Activated CD8-positive, alpha-beta memory T cell treated with anti-CD3 and anti-CD28 coated beads for 36 hours (primary cell): Measurements from ENCODE around the gene RECQL5. TPM values are rescaled to one million over a fixed set of nuclear protein-coding genes. Genes with fewer than 3 reads are reported as not detected.

ENCODE experiments used
- CTCF ChIA-PET: fragments of 350-600 bp; sonication (Branson Sonifier 250); formaldehyde crosslinking; loops from one replicate; lab custom pipeline; 2021; ENCODE audit warnings: antibody characterized with exemption; lab: Charles Lee
- POLR2A ChIA-PET: fragments of 350-600 bp; sonication (Branson Sonifier 250); formaldehyde crosslinking; loops from one replicate; lab custom pipeline; 2021; ENCODE audit warnings: antibody characterized with exemption; lab: Charles Lee
- total RNA-seq, 2 experiments: library from RNA; stranded (reverse); gene quantifications; one replicate each; pipeline ENCODE4 v1.2.3, GENCODE V29; 2021

The RECQL5 gene
- total RNA-seq, 2 experiments from 2014 or later, result 27.6 to 29.5 TPM

DNA sequence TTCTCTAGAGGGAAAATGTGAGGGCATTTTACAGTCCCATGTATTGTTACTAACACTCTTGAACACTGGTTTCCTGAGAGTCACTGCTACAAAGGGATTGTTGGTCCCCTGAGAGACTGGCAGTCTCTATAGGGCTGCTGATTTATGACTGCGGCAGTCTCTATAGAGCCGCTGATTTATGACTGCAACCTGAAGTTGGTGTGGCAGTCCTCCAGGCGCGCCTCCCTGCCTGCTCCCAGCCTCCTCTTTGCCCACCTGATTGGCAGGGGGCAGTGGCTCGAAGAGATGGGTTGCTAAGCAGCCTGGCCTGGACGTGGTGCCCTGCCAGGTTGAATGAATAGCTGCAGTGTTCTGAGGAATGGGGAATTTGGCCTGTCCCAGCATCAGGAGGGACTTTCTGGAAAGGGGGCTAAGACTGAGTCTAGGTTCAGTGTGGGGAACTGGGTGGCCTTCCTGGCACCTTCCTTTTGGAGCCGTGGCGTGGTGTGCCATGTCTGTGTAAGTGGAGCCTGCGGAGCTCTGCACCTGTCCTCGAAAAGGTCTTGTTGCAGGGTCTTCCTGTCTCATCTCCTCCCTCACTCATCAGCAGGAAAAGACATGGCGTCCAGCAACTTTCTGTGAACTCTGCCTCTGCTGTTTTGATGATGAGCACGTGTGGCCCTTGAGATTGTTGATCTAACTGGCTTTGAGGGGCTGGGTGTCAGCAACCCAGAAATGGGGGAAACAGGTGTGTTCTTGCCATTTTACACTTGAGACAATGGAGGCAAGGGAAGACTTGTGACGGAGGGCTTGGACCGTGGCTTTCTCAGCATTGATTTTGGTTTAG is 25.1 kb upstream of the RECQL5 start:
- POLR2A ChIA-PET, result no interaction called here
- CTCF ChIA-PET, result interaction anchor here (0.6 to 2.3 kb wide), 2 partner anchors 9 to 43 kb away, joined by 4 to 5 read pairs; no protein-coding TSS in a partner anchor

DNA sequence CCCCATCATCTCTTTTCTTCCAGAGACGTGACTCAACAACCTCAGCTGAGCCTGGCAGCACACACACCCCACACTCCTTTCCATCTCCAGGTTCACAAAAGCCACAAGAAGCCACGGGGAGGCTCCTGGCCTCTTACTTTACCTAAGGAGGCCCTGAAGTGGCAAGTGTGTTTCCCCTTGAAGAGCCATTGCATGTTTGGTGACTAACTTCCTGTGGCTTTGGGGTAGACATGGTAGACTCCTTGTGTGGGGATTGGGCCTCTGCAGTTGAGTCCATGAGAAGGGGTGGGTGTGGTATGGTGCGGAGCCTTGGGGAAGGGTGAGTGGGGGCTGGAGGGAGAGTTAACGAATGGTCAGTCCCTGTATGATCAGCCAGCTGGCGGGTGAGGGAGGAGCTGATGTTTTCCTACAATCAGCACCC is 24.4 kb upstream of the RECQL5 start:
- ChIA-PET POLR2A (no interaction called here), CTCF (interaction anchor here (0.9 to 1.4 kb wide), 2 partner anchors 29 to 62 kb away, joined by 4 read pairs; no protein-coding TSS in a partner anchor)

DNA sequence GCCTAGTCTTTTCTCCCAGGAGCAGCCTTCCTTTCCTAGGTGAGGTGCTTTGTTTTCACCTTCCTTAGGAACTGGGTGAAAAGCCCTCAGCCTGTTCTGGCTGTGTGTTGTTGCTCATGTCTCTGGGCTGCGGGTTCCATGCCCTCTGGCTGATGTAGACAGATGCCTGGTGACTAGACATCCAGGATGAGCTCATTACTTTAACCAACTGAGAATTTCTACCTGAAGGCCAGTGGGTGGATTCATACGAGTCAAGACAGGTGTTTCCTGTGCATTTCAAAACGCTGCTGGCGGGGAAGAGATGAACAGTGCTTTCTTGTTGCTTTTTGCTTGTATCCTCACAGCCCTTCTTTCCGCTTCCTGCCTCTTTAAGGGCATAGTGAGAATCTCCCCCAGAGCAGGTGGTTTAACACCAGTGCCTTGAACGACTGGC is 22.5 kb upstream of the RECQL5 start:
- ChIA-PET POLR2A (no interaction called here), CTCF (interaction anchor here (0.6 kb wide), 1 partner anchor 341 kb away, joined by 6 read pairs; no protein-coding TSS in a partner anchor)

DNA sequence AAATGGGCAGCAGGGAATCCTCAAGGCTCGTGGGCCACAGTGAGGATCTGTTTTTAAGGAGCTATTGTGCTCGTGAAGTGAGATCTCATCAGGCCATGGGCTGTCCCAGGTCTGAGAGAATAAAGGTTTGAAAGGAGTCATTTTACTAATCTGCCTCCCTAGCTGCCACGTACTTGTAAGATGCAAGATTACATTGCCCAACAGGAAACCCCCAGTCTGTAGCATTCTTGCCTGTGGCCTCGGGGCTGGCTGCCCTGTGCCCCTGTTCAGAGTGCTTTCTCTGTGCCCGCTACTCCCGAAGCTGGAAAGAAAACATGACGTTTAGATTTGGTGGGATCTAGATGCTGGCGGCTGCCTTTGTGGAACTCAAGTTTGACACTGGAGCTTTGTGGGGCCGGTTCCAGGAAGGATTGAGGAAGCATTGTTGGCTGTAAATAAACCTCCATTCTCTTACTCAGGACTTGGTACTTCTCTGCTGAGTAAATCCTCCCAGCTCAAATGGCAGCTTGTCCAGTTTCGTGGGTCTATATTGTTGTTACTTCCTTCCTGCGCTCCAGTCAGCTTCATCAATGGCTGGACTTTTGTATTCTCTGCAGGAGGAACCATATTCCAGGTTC is 21.4 kb upstream of the RECQL5 start:
- CTCF ChIA-PET, result interaction anchor here (0.7 to 1.3 kb wide), 2 partner anchors 32 to 60 kb away, joined by 3 to 4 read pairs; no protein-coding TSS in a partner anchor

DNA sequence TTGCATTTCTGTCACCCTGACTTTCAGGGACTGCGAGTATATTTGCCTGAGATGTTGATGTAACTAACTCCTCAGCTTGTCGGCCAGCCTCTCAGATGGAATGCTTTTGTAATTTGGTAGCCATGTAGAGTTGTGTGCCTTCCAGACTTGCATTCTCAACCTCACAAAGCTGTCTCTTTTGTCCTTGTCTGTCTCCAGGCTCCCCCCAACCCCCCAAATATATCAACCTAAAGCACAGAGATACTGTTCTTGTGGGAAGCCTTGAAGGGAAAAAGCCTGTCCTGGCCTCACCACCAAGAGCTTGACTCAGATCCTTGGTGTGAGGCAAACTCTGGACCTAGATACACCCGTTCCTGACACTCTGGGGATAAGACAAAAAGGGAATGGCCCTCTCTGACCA is 18.5 kb upstream of the RECQL5 start:
- ChIA-PET POLR2A (interaction anchor here (0.5 kb wide), 1 partner anchor 157 kb away, joined by 3 read pairs; no protein-coding TSS in a partner anchor), CTCF (interaction anchor here (1.4 kb wide), 1 partner anchor 64 kb away, joined by 3 read pairs; no protein-coding TSS in a partner anchor)

More for the DNA sequence above, 21.4 kb upstream of the RECQL5 start:
- POLR2A ChIA-PET, result interaction anchor here (0.5 to 0.7 kb wide), 2 partner anchors 48 to 208 kb away, joined by 3 read pairs; partner anchors contain the start of gene TRIM65

DNA sequence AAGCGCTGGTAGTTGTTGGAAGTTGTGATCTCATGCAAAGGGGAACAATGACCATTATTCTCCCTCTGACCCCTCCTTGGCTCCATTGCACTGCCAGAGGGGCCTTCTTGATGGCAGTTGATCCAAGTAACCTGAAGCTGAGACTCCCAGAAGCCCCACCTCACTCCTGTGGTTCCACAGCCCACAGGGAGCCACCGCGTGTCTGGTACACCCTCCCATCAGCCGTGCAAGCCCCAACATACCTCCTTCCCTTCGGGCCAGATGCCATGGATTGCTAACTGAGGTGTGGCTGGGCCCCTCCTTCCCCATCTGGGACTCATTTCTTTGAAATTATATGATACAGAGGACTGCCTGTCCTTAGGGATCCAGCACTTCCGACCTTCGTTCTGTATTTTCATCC is 18.0 kb upstream of the RECQL5 start:
- CTCF ChIA-PET, result interaction anchor here (2.4 kb wide), 1 partner anchor 64 kb away, joined by 15 read pairs; no protein-coding TSS in a partner anchor
- POLR2A ChIA-PET, result no interaction called here

DNA sequence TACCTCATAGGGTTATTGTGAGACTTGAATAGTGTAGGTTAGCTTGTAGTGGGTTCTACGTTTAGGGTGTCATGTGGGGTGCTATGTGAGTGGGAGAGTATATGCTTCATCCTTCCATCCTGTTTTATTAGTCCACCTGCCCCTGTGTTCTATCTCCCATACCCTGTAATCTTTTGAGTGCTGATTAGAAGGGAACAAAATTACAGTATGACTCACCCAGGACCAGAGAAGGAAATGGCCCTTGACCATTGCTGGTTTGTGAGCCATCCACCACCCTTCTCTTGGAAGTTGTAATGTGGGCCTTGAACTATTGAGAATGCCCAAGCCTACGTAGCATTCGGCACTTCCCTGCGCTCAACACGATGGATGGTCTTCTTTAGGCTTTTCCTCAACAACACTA is 17.3 kb upstream of the RECQL5 start:
- POLR2A ChIA-PET, result no interaction called here
- CTCF ChIA-PET, result interaction anchor here (2.0 to 2.4 kb wide), 2 partner anchors 9 to 64 kb away, joined by 5 to 15 read pairs; no protein-coding TSS in a partner anchor

DNA sequence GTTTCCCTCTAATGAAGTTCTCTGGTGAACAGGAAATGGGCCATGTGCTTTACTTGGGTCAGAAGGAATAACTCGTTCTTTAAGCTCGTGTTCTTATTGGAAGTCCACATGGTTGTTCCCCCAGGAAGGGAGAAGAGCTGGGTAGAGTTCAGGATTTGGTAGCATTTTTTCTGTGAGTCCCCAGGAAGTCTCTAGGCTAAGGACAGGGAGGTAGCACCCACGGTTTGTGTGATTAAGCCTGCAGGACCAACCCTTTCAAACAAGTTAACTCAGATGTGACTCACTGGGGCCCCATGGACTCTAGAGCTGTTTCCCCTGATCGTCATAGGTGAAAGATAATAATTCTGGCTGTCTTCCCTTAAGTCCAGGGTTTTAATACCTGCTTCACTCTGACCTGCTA is 16.6 kb upstream of the RECQL5 start:
- POLR2A ChIA-PET, result no interaction called here
- CTCF ChIA-PET, result interaction anchor here (0.8 to 2.4 kb wide), 4 partner anchors 8 to 293 kb away, joined by 3 to 15 read pairs (median 5); no protein-coding TSS in a partner anchor

DNA sequence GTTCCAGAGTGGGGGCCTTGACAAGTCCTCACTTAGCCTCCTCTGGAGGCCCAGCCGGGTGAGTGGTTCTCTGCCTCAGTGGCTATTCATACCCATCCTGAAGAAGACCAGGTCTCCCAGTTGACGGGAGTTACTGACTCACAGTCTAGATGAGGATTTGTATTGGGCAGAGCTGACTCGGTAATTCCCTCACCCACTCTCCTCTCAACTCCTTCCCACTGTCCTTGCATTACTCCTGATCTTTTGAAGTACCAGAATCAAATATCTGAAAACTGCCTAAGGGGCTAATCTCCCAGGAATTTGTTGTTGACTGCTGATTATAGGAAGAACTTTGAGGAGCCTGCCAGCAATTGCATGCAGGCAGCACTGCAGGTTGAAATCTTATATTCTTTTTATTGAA is 14.3 kb upstream of the RECQL5 start:
- ChIA-PET POLR2A (no interaction called here), CTCF (interaction anchor here (1.3 to 2.1 kb wide), 2 partner anchors 66 to 70 kb away, joined by 3 to 6 read pairs; no protein-coding TSS in a partner anchor)

DNA sequence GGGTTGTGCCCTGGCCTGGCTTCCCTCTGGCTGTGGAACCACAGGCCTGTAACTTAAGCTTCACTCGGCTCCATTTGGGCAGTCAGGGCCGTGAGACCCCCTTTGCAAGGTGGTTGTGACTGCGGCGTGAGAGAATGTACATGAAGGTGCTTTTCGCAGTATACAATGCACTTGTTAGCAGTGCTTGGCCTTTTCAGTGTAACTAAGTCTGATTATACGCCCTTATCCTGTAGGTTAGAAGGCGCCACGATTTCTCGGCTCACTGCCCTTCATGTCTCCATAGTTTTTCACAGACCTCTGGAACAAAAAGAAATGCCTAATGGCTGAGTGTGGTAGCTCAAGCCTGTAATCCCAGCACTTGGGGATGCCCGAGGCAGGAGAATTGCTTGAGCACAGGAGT is 13.5 kb upstream of the RECQL5 start:
- ChIA-PET POLR2A (no interaction called here), CTCF (interaction anchor here (2.1 kb wide), 1 partner anchor 67 kb away, joined by 6 read pairs; no protein-coding TSS in a partner anchor)

DNA sequence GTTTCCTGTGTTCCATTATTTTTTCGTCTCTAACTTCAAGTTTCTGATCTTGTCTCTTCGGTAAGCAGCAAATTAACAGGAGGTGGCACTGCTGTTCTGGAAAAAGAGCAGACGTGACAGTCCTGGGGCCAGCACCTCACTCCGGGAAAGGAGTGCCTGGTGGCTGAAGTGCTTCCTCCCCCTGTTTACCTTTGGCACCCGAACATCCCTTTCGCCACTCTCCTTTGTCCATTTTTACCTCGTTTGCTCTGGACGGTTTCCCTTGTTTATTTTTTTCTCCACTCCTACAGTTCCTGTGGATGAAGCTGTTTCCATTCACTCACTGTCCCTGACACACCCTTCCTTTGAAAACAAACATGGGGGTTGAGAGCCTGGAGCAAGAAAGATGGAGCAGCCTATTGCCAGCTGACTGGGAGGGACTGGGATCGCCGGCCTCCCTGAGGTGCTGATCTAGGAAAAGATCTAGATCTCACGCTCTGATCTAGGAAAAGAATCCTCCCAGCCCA is 12.8 kb upstream of the RECQL5 start:
- CTCF ChIA-PET, result interaction anchor here (2.1 kb wide), 1 partner anchor 68 kb away, joined by 6 read pairs; no protein-coding TSS in a partner anchor
- POLR2A ChIA-PET, result no interaction called here

DNA sequence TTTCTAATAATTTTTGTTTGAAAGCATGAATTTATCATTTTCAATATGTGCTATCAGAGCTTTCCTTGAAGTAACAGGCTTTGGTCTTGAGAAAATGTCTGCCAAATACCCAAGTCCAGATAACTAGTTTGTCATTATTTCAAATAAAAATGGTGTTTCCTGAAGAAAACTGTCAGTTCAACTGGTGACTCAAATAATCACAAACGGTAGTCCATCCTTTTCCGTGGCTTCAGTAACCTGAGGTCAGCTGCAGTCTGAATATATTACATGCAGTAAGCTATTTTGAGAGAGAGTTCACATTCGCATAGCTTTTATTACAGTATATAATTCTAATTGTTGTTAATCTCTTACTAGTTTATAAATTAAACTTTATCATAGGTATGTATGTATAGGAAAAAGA is 9.5 kb upstream of the RECQL5 start:
- POLR2A ChIA-PET, result no interaction called here
- CTCF ChIA-PET, result no interaction called here

DNA sequence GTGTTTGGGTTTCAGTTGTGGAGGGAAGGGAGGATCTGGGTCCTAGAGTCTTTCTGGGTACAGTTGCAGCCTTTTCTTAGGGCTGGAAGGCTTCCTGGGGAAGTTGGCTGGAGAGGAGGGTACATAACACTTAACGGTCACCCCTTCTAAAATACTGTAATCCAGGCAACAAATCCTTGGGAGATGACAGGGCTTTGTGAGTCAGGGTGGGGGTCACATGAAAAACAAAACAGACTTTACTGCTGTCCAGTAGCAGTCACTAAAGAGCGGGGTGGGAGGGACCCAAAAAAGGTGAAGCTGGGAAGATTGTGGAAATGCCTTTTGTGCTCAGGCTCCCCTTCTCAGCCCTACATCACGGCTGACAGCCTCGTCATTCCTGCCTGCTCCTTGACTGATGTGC is 6.5 kb upstream of the RECQL5 start:
- CTCF ChIA-PET, result interaction anchor here (0.6 to 3.5 kb wide), 5 partner anchors 15 to 85 kb away, joined by 3 to 19 read pairs (median 5); no protein-coding TSS in a partner anchor
- POLR2A ChIA-PET, result no interaction called here

DNA sequence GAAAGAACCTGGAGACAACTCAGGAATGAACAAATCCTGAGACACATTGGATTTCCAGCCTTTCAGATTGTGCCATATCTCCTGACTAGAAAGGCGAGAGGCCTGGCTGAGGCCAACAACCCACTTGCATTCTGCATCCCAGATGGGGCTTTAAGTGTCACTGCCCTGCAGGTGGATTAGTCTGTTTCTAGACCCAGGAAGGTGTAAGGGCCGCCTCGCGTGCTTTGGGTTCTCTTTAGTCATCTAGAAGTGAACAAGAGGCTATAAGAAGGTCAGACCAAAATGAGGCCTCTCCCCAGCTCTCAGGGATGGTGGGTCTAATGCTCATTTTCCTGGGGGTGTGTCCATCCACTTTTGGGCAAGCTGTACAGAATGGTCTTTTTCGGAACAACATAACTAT is 5.1 kb upstream of the RECQL5 start:
- POLR2A ChIA-PET, result no interaction called here
- CTCF ChIA-PET, result interaction anchor here (1.5 to 2.6 kb wide), 3 partner anchors 76 to 81 kb away, joined by 5 to 13 read pairs (median 11); no protein-coding TSS in a partner anchor

DNA sequence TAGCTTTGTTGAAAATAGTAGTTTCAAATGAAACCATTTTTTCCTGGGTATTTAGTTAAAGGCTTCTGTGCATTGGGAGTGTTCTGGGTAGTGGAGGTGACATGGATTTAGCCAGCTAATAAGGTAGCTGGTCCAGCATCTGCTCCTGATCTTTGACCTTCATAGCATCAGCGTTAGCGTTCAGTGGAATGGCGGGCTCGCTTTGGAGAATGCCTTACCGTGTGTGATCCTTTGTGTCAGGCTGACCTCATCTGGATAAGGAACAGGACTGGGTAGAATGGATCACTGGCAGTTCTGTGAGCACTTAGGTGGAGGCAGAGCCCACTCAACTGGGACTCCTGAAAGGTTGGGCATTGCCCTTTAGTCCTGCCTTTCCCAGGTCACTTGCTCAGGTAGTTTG is 3.9 kb upstream of the RECQL5 start:
- ChIA-PET POLR2A (no interaction called here), CTCF (interaction anchor here (2.1 to 2.6 kb wide), 2 partner anchors 77 to 79 kb away, joined by 11 to 13 read pairs; no protein-coding TSS in a partner anchor)

DNA sequence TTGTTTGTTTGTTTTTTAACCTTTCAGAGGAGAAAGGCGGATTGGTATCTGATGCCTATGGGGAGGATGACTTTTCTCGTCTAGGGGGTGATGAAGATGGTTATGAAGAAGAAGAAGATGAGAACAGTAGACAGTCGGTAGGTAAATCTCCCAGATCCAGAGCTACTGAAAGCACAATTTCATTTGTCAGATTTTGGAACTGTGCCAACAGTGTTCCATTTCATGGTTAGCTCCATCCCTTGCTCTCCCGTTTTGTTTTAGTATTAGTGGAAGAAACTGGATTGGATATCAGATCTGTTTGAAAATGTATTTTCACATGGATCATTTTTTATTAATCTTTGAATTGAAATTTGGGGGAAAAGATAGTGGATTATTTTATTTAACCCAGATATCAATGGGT is 1.5 kb upstream of the RECQL5 start:
- ChIA-PET POLR2A (no interaction called here), CTCF (interaction anchor here (1.6 to 3.4 kb wide), 4 partner anchors 35 to 85 kb away, joined by 5 to 17 read pairs (median 8); partner anchors contain the start of gene SMIM5)

DNA sequence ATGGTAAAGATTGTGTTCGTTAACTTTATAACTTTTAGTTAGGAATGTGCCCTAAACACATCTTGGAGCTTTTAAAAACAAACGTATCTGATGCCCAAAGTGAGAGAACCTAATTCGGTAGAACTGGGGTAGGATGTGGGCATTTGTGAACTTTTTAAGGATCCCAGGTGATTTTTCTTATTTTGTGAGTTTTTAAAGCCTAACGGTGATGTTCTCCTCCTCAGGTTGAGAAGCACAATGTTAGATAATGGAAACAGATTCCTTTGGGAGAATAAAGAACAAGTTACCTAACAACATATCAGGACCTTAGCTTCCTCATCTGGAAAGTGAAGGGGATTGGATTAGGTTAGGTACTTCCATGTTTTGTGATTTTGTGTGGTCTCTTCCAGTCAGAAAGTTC is 871 bp upstream of the RECQL5 start:
- CTCF ChIA-PET, result interaction anchor here (1.6 to 3.4 kb wide), 5 partner anchors 21 to 86 kb away, joined by 4 to 17 read pairs (median 8); partner anchors contain the start of gene SMIM5
- POLR2A ChIA-PET, result interaction anchor here (0.6 kb wide), 1 partner anchor 143 kb away, joined by 4 read pairs; no protein-coding TSS in a partner anchor

DNA sequence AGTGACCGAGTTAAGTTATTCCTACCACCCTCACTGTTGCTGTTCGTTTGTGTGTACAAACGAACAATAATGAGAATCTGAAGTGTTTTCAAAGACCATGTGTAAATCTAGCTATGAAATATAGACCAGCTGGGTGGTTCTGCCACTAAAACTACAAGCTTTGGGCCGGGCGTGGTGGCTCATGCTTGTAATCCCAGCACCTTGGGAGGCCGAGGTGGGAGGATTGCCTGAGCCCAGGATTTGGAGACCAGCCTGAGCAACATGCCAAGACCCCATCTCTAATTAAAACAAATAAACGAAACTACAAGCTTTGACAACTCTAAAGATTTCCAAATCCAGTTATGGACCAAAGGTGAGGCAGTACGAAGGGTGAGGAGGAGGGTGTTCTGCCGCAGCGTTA is 973 bp downstream of the RECQL5 start:
- ChIA-PET CTCF (interaction anchor here (1.3 to 3.4 kb wide), 5 partner anchors 9 to 88 kb away, joined by 3 to 17 read pairs (median 5); a partner anchor contains a TSS), POLR2A (no interaction called here)
